HL-60 (cell line): ENCODE data around the gene SUSD4.
"Not testable (repeated sequence)": the region's sequence is repeated elsewhere in the genome, so short reads cannot be mapped to it uniquely, and the experiment has no call there.

Experiments used
- DNase-seq, 2 experiments: peaks; one replicate each; pipeline ENCODE4 v3.0.0-alpha.2; 2010 to 2020; ENCODE audit warnings: low read depth in 1 of 2, low spot score in 1 of 2
- H3K27ac ChIP-seq: fragments of 250-450 bp; sonication (Bioruptor Pico); replicated peaks from 2 replicates; pipeline ENCODE4 v1.5.1; 2020; ENCODE audit warnings: mild to moderate bottlenecking, moderate library complexity
- H3K27me3 ChIP-seq: fragments of 250-450 bp; sonication (Bioruptor Pico); 2 replicates; pipeline ENCODE4 v1.5.1; 2021; ENCODE audit warnings: mild to moderate bottlenecking, moderate library complexity; ENCODE audit not compliant: insufficient read depth, poor library complexity, severe bottlenecking
- H3K4me3 ChIP-seq: replicated peaks from 2 replicates; pipeline ENCODE4 v1.5.1; 2011; ENCODE audit warnings: mild to moderate bottlenecking, control low read depth, low read length; ENCODE audit not compliant: insufficient read depth
- GABPA ChIP-seq: IDR thresholded peaks from 2 replicates; pipeline ENCODE4 v1.6.1; 2012; ENCODE audit warnings: low read depth
- POLR2AphosphoS5 ChIP-seq: IDR thresholded peaks from 2 replicates; pipeline ENCODE4 v1.6.1; 2012; ENCODE audit warnings: low read depth
- SPI1 ChIP-seq: IDR thresholded peaks from 2 replicates; pipeline ENCODE4 v1.6.1; 2012; ENCODE audit warnings: low read depth, mild to moderate bottlenecking, borderline replicate concordance
- TF ChIP-seq, protein P1 (sequence below): IDR thresholded peaks from one replicate; pipeline ENCODE4 v1.5.1; 2011; ENCODE audit warnings: low read length, control low read depth, inconsistent platforms; ENCODE audit not compliant: insufficient read depth
- TF ChIP-seq, protein P2 (sequence below): IDR thresholded peaks from 2 replicates; pipeline ENCODE4 v1.6.1; 2012; ENCODE audit warnings: low read depth; ENCODE audit not compliant: insufficient replicate concordance

SUSD4 gene

DNA sequence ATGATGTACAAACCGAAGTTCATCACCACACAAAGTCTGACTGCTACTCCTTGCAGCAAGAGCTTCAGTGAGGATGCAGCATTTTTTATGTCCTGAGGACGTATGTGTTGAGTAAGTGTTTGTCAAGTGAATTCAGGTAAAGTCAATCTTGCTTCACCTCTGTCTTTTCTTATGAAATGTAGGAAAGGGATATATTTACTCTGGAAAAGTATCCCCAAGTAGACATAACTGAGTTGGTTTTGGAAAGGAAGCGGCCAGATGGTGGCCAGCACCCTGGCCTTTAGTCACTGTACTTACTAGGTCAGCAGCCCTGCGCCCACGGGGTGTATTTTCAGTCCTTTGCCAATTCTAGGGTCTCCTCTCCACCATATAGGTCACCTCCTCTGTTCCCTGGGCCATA, 75.2 kb downstream of the SUSD4 start:
- H3K27me3 ChIP-seq, result peaks cover 4% of the 10 kb centered on the region
- TF ChIP-seq, protein P1, sequence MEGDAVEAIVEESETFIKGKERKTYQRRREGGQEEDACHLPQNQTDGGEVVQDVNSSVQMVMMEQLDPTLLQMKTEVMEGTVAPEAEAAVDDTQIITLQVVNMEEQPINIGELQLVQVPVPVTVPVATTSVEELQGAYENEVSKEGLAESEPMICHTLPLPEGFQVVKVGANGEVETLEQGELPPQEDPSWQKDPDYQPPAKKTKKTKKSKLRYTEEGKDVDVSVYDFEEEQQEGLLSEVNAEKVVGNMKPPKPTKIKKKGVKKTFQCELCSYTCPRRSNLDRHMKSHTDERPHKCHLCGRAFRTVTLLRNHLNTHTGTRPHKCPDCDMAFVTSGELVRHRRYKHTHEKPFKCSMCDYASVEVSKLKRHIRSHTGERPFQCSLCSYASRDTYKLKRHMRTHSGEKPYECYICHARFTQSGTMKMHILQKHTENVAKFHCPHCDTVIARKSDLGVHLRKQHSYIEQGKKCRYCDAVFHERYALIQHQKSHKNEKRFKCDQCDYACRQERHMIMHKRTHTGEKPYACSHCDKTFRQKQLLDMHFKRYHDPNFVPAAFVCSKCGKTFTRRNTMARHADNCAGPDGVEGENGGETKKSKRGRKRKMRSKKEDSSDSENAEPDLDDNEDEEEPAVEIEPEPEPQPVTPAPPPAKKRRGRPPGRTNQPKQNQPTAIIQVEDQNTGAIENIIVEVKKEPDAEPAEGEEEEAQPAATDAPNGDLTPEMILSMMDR, result no peak
- TF ChIP-seq, protein P2, sequence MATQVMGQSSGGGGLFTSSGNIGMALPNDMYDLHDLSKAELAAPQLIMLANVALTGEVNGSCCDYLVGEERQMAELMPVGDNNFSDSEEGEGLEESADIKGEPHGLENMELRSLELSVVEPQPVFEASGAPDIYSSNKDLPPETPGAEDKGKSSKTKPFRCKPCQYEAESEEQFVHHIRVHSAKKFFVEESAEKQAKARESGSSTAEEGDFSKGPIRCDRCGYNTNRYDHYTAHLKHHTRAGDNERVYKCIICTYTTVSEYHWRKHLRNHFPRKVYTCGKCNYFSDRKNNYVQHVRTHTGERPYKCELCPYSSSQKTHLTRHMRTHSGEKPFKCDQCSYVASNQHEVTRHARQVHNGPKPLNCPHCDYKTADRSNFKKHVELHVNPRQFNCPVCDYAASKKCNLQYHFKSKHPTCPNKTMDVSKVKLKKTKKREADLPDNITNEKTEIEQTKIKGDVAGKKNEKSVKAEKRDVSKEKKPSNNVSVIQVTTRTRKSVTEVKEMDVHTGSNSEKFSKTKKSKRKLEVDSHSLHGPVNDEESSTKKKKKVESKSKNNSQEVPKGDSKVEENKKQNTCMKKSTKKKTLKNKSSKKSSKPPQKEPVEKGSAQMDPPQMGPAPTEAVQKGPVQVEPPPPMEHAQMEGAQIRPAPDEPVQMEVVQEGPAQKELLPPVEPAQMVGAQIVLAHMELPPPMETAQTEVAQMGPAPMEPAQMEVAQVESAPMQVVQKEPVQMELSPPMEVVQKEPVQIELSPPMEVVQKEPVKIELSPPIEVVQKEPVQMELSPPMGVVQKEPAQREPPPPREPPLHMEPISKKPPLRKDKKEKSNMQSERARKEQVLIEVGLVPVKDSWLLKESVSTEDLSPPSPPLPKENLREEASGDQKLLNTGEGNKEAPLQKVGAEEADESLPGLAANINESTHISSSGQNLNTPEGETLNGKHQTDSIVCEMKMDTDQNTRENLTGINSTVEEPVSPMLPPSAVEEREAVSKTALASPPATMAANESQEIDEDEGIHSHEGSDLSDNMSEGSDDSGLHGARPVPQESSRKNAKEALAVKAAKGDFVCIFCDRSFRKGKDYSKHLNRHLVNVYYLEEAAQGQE, result no peak
- no peak for TF ChIP-seq GABPA
- TF ChIP-seq SPI1, result no peak
- no peak for TF ChIP-seq POLR2AphosphoS5
- H3K4me3 ChIP-seq, result no peak overlapping the region
- no peak overlapping the region for H3K27ac ChIP-seq
- DNase-seq, result no peak

DNA sequence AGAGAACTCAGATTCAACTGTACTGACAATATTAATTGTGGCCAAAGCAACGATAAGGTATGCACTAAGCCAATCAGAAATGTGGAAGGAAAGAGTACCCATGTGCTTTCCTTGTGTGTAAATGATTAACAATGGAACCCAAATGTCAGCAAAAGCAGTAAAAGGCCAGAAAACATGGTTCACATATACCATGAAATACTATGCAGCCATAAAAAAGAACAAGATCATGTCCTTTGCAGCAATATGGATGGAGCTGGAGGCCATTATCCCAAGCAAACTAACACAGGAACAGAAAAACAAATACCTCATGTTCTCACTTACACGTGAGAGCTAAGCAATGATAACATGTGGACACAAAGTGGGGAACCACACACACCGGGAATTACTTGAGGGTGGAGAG, 78.5 kb downstream of the SUSD4 start:
- H3K27me3 ChIP-seq, result peaks cover 6% of the 10 kb centered on the region
- H3K4me3 ChIP-seq, result no peak overlapping the region
- no peak for DNase-seq
- no peak overlapping the region for H3K27ac ChIP-seq
- TF ChIP-seq, protein P1, result no peak
- TF ChIP-seq SPI1 (no peak), POLR2AphosphoS5 (no peak), GABPA (no peak)
- TF ChIP-seq, protein P2, result no peak

DNA sequence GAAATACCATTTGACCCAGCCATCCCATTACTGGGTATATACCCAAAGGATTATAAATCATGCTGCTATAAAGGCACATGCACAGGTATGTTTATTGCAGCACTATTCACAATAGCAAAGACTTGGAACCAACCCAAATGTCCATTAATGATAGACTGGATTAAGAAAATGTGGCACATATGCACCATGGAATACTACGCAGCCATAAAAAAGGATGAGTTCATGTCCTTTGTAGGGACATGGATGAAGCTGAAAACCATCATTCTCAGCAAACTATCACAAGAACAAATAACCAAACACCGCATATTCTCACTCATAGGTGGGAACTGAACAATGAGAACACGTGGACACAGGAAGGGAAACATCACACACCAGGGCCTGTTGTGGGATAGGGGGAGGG, 80.3 kb downstream of the SUSD4 start:
- DNase-seq, H3K27me3 ChIP-seq: not testable (repeated sequence)

DNA sequence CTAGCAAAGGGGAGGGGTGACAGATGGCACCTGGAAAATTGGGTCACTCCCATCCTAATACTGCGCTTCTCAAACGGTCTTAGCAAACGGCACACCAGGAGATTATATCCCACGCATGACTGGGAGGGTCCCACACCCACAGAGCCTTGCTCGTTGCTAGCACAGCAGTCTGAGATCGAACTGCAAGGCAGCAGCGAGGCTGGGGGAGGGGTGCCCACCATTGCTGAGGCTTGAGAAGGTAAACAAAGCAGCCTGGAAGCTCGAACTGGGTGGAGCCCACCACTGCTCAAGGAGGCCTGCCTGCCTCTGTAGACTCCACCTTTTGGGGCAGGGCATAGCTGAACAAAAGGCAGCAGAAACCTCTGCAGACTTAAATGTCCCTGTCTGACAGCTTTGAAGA, 85.7 kb downstream of the SUSD4 start:
- DNase-seq, H3K27ac ChIP-seq, H3K27me3 ChIP-seq, H3K4me3 ChIP-seq: not testable (repeated sequence)

More for the DNA sequence above, 80.3 kb downstream of the SUSD4 start:
- not testable (repeated sequence) for H3K4me3 ChIP-seq, H3K27ac ChIP-seq

DNA sequence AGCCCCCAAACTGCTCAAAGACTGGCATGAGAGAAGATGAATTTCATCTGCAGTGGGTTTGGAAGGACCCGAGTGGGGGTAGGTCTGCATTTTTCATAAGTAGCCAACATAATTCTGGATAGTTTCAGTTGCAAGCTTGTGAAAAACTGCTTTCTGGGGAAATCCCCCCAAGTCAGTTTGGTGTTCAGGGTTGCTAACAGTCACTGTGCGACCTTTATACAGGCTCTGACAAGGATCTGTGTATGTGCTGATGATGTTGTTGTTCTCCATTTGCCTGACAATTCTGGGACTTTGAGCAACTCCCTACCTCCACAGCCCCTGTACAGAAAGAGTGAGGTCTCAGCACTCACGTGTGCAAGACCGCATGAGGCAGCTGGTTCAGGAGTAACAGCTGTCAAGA, 87.9 kb downstream of the SUSD4 start:
- Histone ChIP-seq H3K27ac (no peak overlapping the region), H3K27me3 (no peaks in the 10 kb centered on the region), H3K4me3 (no peak overlapping the region)
- TF ChIP-seq POLR2AphosphoS5 (no peak), GABPA (no peak), SPI1 (no peak)
- TF ChIP-seq, protein P2, result no peak
- TF ChIP-seq, protein P1, result no peak
- no peak for DNase-seq
